ENCODE measurements around the gene SHISA8.

Gene SHISA8

DNA sequence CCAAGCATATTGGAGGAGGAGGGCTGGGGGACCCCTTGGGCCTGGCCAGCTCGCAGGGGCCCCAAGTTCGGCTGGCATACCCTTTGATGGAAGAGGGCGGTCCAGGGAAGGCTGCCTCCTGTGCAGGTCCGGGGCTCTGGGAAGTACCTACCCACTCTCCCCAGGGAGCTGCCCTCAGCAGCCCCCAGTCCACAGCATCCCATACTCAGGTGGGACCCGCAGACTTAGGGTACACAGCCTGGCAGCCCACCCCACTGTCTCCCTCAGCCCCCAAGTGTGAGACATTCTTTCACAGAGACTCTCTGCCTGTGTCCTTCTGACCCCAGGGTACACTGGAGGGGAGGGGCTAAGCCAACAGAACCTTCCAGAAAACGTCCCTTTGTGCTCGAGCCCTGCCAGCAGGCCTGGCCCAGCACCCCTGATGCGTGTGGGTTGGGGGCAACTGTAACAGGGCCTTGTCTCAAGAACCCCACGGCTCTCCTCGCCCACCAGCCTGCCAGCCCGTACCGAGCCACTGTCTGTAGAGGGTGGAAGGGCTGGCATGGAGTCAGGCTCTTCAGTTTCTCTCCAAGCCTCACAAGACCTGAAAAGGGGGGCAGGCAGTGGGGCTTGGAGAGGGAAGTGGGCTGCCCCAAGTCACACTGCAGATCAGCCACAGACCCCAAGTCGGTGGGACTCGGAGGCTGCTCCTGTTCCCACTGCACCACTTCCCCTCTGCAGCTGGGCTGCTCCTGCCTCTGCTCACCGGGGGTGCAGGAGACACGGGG lies 18.7 kb upstream of the SHISA8 start:
- DNase-seq, result no peak

DNA sequence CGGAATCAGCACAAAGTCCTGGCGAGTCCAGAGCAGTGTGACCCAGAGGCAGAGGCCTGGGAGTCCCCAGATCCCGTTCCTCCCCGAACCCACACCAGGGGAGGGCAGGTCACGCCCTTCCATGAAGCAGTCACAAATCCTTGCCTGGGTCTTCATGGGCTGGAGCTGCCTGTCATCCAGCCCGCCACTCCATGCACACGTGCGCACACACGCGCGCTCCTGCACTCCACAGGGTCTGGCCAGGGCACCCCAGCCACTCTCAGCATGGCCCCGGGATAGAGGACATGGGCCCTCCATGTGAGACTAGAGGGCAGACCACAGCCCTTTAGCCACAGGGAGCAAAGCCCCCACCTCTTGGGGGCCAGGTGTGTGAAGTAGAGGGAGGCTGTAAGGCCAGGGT lies 17.5 kb upstream of the SHISA8 start:
- no peak for DNase-seq

DNA sequence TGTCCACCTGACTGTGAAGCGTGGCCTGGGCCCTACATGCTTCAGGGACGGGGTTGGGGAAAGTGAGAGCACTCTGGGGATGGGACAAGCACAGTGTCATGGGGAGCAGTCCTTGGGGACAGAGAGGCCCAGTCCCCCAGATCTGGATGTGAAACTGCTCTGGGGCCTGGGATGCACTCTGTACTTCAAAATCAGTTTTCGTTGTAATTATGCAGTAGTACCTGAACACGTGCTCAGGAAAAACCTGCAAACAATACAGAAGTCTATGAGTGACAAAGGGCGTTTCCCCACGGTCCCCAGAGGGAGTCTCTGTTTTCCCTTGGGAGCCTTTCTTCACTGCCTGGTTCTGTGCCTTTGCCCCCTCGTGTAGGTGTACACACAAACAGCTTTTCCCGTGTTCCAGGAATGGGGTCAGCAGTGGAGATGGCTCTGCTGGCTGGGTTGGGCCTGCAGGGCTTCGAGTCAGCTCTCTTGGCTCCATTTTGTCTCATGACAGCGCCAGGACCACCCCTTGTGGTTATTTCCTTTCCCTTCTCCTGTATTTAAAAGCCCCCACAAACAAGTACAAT lies 16.9 kb upstream of the SHISA8 start:
- no peak for DNase-seq

DNA sequence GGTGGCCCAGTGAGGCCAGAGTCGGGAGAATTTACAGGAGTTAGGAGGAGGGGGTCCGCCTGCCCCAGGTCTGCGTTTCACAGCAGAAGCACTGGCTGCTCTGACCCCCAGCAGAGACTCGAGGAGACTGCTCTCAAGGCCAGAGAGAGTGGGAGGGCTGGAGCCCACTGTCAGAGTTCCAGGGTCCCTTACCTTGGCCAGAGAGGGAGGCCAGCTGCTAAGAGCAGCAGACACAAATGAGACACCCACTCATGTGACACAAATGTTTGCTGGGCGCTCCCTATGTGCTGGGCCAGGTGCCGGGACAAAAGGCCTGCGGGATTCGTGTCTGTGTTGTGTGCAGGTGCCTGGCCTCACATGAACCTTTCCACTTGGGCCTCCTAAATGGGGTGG lies 14.5 kb upstream of the SHISA8 start:
- DNase-seq, result no peak

DNA sequence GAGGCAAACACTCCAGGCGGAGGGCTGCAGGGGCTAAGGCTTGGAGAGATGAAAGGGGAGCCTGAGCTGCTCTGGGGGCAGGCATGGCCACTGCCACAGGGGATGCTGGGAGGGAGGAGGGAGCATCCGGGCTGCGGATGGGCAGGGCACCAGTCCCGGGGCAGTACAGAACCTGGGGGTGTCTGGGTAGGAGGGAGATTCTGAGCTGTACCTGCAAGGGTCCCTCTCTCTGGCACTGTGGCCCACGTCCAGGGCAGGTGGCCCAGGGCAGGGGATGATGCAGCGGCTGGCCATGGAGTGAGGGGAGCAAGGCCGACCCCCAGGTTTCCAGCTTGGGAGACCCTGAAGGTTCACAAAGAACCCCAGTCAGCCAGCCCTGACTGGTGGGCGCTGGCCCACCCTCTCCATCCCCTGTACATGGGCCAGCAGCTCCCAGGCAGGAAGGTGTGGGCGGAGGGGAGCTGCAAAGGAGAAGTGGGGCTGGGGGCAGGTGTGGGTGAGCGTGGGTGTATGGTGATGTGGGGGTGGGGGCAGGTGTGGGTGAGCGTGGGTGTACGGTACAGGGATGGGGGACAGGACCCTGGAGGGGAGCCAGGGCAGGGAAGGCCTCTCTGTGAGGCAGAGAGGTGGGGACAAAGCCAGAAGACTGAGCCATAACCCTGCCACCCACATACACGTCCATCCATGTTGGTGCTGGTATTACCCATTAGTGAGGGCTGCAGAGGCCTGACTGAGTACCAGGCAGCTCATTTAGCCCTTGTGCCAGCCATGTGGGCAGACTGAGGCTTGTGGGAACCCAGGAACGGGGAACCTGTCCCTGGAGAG lies 13.9 kb upstream of the SHISA8 start:
- DNase-seq, result peak in 1 of 2 experiments; percentile 35

DNA sequence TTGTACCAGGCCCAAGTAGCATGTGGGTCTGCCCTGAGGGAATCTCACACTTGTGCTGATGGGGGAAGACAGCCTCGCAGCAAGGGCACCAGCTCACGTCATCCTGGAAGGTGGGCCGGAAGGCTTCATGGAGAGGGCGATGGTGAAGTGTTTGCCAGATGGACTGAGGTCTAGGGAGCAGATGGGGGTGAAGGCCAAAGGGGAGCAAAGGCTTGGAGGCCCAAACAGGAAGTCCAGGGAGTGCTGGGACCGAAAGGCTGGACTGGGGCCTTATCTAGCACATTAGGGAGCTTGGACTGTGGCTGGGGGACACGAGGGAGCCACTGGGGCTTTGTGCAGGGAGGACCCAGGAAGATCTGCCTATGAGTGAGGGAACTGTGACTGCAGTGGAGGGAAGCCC lies 12.9 kb upstream of the SHISA8 start:
- peak in 1 of 2 experiments; percentile 37 for DNase-seq

DNA sequence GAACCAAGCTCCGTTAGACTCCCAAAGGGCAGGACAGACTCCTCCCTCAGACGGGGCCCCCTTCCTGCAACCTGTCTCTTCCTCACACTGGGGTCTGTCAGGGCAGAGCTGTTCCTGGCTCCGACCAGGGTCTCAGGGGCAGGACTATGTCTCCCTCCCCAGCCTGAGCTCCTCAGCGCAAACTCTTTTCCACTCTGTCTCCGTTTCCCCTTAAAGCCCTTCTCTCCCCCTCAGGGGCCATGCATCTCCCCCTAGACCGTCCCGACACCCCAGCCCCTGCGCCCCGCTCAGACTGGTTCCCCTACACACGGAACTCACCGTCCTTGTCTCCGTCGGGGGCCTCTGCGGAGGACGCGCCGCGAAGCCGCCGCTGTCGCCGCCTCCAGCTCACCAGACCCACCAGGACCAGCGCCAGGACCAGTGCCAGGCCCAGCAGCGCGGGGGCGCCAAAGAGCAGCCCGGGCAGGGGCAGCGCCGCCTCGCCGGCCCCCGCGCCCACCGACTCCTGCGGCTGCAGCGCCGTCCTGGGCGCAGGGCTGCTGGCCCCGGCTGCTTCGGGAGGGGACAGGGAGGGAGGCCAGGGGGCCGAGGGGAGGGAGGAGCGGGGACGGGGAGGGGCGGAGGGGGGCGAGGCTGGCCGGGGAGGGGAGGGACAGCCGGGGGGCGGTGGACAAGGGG lies 11.0 kb upstream of the SHISA8 start:
- DNase-seq, result peak; percentile 87 to 90

DNA sequence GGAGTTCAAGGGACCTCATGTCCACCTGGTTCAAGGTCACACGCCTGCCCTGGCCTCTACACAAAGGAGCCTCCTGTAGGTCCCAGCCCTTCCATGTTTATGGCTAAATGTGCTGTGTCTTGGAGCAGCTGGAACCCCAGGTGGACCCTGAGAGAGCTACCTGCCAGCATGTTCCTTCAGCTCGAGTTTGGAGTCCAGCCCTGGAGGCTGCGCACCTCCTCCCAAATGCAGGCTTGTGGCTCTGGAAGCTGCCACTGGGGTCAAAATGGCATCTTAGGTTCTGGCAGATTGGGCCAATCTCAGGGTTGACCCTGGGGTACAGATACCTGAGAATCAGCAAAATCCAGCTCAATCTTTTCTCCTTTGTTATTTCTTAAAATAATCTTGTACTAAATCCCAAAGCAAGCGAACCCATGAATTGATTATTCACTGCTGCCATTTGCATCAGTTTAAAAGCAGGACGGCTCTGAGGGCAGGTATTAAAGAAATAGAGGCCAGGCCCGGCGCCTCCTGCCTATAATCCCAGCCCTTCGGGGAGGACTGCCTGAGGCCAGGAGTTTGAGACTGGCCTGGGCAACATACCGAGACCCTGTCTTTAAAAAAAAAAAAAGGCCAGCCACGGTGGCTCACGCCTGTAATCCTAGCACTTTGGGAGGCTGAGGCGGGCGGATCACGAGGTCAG lies 8.9 kb upstream of the SHISA8 start:
- DNase-seq, result no peak

DNA sequence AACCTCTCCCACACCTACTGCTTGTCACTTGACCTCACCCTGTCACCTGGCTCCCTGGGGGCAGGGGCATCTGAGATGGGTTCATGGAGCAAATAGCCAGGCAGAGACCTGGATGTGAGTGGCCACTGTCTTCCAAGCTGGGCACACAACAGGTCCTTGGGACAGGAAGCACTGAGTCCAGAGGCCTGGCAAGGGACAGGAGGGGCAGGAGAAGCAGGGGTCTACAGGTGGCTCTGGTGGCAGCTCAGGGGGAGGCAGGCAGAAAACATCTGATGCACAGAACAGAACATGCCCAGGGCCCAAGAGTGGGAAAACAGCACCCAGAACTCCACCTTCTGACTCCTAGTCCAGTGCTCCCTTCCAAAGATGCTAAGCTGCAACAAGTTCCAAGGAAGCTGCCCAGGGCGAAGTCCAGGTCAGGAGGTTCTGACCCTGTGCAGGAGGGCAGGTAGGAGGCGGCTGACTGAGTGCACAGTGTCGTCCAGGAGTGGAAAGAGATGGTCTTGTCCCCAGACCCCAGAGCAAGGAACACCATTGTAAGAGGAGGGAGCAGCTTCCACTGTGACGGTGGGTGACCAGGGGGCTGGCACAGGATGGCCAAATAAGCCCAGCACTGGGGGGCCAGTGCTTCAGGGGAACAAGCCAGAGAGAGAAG lies 8.2 kb upstream of the SHISA8 start:
- no peak for DNase-seq

DNA sequence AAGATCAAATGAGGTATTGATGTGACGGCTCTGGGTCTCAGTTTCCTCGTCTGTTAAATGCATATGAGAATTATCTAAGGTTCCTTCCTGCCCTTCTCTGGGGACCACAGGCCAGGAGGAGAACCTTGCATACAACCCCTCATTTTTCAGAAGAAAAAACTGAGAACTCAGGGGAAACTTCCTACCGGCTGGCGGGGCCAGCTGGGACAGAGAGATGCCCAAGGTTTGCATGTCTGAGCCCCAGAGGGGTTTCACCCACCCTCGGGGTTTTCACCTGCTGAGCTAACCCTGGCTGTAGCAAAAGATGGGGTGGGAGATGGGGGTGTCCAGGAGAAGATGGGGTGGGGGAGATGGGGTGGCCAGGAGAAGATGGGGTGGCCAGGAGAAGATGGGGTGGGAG lies 7.5 kb upstream of the SHISA8 start:
- DNase-seq, result no peak

DNA sequence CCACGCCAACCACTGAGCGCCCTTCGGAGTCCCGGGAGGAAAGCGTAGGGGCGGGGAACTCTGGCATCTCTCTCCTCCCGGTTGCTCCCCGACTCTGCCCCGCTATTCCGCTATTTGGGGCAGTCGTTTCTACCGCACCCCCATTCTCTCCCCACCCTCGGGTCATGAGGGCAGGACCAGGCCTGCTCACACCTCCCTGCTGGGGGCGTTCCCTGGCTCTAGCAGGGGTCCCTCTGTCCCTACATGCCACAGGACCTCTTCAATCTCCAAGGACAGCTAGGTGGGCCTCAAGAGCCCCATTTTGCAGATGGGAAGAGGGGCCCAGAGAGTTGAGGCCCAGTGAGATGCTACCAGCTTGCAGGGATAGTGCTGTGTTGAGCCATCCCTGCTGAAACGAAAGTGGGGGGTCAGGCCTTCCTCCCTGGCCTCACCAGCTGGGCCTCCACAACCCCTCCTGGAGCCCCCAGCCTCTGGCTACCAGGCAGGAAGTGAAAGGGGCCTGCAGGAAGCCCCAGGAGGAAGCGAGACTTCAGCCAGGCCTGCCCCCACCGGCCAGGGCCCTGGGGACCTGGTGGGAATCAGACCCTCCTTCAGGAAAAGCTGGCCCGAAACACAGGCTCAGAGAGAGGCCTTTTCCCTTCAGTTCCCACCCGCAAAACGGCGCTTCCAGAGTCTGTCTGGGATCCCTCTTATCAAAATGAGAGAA lies 5.5 kb upstream of the SHISA8 start:
- DNase-seq, result no peak

DNA sequence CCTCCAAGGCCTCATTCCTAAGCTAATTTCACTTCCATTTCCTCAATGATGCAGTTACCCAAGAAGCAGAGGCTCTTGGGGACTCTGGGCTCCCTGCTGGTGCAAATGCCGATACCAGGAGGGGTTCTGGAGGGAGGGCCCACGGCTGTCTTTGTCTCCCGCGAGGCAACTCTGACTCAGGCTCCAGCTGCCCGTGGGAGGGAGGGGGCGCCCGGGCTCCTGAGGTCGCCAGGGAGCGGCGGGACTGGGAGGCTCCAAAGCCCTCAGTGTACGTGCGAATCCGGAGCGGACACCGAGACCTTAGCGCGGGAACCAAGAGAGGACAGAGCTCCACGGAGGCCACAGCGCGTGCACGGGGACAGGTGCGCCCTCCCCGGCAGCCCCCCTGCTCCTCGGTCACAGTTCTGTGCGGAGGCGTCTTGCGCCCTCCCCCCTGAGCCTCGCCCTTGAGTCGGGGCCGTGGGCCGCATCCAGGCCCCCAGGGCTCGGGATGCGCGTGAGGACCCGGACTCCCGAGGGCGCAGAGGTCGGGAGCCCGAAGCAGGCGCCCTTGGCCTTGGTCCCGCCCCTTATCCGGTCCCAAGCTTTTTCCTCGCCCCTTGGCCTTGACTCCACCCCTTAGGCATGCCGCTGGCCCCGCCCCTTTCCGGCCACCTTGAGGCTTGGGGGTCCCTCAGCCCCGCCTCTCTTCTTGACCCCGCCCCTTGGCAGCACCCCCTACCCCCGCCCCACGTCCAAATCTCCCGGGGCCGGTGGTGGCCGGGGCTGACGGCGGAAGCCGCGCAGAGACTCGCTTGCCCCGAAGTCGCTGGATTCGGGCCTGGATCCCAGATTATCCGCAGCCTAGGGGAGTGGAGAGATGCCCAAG lies 4.7 kb upstream of the SHISA8 start:
- peak; percentile 66 to 73 for DNase-seq

DNA sequence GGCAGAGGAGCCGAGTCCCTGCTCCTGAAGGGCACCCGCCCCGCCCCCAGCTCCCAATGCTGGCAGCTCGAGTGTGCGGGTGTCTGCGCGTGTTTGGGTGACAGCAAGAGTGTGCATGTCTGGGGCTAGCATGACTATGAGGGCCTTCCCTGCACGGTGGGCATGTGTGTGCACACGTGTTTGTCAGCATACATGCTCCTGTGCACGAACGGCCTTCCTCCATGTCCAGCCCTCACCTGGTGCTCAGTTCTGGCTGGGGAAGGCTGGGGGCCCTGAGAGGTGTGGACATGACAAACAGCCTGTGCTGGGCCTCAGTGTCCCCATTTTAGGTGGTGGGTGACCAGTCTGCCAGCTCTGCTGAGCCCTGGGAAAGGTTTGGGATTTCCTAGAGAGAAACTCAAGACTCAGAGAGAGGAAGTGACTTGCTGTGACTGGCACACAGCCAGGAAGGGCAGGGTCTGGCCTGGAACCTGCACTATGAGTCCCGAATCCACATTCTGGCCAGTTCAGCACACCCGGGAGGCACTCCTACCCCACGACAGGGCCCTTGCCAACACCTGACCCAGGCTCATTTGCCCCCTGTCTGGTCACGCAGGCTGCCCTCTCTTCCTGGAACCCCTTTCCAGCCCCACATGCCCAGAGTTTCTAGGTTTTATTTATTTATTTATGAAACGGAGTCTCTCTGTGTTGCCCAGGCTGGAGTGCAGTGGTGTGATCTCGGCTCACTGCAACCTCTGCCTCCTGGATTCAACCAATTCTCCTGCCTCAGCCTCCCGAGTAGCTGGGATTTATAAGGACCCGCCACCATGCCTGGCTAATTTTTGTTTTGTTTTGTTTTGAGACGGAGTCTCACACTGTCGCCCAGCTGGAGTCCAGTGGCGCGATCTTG lies 3.3 kb upstream of the SHISA8 start:
- DNase-seq, result no peak

DNA sequence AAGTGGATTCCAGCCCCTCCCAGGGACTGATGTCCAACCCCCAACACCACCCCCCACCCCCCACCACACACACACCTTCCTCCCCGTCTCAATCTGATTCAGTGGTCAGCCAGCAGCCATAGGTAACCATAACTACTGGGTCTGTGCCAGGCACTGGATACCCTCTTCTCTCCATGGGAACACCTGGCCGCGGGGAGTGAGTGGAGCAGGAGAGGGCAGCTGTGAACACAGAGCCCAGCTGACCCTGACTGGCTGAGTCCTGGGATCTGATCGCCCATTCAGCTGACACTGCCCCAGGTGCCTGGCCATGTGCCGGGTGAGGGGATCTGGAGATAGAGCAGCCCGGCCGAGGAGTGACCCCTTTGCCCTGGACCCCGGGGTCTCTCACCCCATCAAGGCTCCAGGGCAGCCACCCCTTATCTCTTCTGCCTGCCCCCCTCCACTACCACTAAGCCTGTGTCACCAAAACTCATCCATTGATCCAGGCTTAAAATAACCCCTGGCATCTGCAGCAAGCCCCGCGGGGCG lies 2.6 kb upstream of the SHISA8 start:
- DNase-seq, result no peak

DNA sequence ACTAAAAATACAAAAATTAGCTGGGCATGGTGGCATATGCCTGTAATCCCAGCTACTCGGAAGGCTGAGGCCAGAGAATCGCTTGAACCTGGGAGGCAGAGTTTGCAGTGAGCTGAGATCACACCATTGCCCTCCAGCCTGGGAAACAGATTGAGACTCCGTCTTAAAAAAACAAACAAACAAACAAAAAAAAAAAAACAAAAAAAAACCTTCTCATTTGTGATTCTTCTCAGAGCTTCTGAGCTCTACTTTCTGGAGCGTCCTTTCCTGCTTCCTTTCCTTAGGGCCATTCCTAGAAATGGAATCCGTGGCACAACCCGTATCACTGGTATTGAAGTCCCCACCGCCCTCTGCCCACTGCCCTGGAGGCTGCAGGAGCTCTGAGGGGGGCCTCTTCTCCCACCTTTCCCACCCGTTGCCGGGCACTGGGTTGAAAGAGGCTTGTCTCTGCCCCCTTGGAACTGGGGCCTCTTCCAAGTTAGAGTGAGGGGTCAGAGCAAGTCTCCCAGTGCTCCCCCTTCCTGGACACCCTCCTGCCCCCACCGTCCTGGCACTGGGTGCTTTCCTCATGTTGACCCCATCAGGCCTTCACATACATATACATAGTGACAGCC lies 2.0 kb upstream of the SHISA8 start:
- no peak for DNase-seq

DNA sequence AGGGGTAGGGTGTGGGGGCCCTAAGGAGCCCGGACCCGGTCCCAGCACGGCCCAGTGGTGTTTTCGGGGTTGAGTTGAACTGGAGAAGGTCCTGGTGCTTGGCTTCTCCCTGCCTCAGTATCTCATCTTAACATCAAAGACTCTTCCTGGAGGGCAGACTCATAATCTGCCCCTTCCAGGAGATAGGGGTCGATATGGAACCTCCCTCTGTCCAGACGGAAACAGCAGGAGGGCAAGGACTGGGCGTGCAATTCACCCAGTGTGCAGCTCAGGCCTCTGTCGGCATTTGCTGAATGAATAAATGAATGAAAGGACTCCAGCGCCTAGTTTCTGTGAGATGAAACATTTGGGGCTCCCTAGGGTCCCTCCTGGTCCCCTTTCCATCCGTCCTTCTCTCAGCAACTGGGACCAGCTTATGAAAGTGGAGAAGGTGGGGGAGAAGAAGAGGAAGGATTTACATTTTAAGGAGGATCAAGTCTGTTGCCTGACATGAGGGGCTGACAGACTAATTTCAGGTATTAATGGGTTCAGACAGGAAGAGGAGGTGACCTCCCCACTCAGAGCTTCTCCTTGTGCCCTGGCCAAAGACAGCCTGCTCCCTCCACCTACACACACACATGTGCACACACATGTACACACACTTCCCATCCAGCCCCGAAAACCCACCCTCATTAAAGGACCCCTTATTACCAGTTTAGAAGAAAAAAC lies 1.1 kb upstream of the SHISA8 start:
- DNase-seq, result no peak

DNA sequence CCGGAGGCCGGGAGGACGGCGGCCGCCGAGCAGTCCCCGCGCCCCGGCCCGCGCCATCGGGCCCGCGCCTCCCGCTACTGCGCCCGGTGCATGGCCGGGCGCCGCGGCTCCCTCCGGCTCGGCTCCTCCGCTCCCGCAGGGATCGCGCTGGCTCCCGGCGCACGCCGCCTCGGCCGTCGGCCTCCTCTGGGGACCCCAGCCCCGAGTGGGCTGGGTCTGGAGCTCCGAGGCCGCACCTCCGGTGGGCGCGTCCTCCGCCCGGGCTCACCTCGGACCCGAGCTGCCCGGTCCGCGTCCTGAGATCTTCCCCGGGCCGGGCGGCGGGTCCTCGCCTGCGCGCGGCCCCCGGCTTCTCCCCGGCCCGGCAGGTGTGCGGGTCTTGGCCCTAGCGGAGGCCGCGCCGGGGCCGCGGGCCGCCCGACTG lies 251 bp downstream of the SHISA8 start:
- DNase-seq, result no peak
